ENCODE measurements around the gene CRABP1.

Gene CRABP1

DNA sequence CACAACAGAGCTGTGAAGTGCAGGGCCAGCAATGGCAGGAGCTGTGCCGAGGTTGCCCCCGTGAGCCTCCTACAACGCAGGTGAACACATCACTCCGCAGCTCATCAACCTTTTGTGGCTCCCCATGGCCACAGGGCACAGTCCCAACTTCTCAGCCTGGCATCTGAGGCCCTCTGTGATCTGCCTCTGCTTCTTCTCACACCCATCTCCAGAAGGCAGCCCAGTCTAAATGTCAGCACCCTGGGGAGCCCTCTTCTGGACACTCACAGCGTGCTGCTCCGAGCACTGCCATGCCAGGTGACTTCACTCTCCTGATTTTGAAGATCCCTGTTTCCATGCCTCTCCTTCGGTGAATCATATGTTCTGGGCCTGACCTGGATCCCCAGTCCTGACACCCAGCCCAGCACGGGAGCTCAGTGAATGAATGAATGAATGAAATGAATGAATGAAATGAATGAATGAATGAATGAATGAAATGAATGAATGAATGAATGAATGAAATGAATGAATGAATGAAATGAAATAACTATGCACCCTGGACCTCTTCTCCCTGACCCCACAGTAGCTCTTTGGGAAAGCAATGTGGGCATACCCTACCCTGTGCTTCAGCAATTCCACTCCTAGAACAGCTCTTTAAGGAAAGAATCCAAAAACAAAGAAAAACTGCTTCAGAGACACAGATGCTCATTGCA is 22.9 kb upstream of the CRABP1 start:
- DNase-seq, result no peak

- no peak for DNase-seq
Measured at GRCh38 chr15:78319588-78319987, 20.6 kb upstream of the CRABP1 start.

GRCh38 chr15:78320183-78320582 is 20.0 kb upstream of the CRABP1 start:
- DNase-seq, result no peak

- DNase-seq, result no peak
Measured at GRCh38 chr15:78321041-78321570, 19.0 kb upstream of the CRABP1 start.

DNA sequence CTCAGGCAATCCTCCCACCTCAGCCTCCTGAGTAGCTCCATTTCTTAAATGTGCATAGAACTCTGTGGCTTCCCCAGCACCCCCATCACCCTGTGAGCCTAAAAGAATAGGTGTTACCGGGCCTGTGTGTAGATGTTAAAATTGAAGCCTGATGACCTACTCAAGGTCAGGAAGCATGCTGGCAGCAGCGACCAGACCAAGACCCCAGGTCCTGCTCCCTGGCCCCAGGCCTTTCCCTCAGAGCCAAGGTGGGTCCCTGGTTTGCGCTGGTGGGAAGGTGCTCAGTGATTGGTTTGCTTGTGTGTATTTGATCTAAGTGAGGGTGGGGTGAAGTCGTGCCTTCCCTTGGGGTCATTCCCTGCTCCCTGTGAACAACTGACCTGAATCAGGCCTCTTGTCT is 18.4 kb upstream of the CRABP1 start:
- no peak for DNase-seq

DNA sequence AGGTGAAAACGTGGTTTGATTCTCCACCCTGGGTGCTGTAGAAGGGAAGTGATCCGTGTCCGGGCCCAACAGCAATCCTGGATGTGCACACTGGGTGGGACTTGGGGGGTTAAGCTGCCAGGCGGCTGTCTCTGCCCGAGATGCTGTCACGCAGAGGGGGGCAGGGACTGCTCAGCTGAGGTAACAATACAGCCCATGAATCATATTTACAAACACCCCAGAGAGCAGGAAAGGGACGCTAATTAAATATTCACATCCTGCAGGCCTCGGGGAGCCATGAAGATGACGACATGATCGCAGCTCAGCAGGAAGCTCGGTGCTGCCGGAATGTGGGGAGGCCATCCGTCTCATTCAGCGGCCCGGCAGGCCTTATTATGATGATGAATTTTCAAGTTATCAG is 17.9 kb upstream of the CRABP1 start:
- DNase-seq, result no peak

DNA sequence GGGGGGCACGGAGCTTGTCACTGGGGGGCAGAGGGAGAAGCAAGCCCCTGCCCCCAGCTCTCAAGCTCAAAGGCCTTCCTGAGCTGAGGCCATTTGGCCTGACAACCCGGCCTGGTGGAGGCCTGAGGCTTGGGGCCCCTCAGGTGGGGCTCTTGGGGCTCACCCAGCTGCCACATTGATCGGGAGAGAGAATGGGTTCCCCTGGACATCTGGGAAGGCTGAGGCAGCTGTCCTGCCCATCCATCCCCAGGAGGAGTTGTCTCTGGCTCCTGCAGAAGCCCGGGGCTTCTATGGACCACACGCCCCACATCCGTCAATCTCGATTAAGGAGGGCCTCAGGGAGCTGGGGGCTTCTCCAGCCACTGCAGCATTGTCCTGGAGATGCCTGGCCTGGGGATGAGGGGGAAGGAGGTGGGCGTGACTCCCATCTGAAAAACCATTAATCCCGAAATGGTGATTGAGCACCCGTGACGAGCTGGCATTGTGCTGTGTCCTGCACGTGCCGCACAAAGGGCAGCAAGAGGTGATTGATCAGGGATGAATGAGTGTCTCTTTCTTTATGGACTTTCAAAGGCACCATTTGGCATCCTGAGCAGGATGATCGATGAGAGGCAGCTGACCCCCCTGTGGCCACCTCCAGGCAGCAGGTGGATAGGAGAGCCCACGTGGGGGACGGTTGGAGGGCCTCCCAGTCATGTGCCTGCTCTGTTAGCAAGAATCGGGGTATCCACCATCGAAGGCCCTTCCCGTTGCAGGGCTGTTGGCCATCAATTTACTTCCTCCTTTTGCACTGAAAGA is 17.2 kb upstream of the CRABP1 start:
- no peak for DNase-seq

DNA sequence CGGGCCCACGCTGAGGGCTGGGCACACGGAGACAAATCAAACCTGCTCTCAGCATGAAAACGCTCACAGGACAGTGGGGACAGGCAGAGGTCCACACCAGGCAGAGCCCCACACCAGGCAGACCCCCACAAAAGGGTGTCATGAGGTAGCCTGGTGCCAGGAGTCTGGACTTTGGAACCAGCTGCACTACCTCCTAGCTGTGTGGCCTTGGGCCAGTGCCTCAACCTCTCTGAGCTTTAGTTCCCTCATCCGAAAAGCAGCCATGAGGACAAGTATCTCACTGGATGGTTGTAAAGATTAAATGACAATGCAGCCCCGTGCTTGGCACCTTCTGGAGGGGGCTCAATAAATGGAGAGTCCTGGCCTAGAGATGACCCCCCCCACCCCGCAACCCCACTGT is 16.5 kb upstream of the CRABP1 start:
- DNase-seq, result no peak

- no peak for DNase-seq
Measured at GRCh38 chr15:78324144-78324543, 16.0 kb upstream of the CRABP1 start.

- DNase-seq, result no peak
Measured at GRCh38 chr15:78325092-78325843, 14.9 kb upstream of the CRABP1 start.

DNA sequence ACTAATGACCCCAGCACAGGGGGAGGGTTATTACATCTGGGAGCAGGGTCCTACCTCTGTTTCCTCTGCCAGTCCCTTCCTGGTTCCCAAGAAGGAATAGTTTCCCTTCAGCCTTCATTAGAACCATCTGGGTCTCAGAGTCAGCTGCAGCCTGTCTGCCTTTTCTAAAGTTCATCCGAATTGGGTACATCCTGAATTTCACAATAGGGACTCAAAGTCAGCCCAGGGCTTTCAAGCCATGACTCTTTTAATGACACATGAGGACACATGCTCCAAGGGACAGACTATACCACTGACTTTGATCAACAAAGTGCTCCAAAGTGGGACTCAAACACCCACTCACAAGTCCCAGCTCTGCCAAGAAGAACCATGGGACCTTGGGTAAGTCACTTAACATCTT is 12.7 kb upstream of the CRABP1 start:
- DNase-seq, result no peak

DNA sequence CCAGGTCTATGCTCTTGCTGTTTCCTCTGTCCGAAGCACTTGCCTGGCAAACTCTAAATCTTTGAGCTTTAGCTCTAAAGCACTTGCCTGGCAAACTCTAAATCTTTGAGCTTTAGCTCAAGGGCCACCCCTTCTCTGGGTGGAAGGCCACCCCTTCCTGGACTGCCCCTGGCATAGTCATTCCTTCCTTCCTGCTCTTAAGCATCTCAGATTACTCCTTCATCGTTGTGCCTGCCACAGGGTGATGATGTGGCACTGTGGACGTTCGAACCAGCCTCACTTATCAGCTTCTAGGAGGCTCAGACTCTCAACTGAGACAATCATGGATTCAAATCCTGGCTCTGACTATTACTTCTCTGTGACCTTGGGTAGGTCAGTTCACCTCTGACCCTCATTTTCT is 10.5 kb upstream of the CRABP1 start:
- DNase-seq, result no peak

DNA sequence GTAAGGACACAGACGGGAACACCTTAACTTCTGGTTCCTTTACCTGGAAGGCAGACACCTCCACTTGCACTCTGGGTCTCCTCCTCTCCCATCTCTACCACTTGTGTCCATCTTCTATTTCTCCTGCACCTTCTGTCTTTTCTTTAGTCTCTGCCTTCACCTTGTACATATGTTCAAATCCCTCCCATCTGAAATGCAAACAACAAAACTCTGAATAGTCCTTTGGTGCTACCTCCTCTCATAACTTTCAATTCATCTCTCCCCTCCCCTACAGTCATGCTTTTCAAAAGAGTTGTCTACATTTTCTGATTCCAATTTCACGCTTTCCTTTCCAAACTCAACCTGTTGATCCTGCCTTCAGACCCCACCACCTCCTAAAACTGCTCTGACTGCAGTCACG is 5.3 kb upstream of the CRABP1 start:
- no peak for DNase-seq

GRCh38 chr15:78335985-78336384 is 4.2 kb upstream of the CRABP1 start:
- no peak for DNase-seq

DNA sequence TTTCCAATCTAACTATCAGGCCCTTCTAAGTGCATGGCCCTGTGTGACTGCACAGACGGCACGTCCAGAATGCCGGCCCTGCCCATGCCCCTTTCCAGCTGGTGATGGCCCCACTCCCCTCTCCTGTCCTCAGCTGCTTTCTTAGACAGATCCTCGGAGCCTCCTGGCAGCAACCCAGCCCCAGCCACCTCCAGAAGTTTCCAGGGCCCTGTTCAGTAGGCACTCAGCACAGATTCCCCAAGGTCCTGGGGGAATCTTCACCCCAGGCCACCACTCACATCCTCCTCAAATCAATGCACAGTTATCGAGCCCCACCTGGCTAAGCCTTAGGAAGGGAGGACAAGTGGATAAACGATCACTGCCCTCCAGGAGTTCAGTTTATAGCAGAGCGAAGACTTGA is 1.4 kb upstream of the CRABP1 start:
- no peak for DNase-seq

DNA sequence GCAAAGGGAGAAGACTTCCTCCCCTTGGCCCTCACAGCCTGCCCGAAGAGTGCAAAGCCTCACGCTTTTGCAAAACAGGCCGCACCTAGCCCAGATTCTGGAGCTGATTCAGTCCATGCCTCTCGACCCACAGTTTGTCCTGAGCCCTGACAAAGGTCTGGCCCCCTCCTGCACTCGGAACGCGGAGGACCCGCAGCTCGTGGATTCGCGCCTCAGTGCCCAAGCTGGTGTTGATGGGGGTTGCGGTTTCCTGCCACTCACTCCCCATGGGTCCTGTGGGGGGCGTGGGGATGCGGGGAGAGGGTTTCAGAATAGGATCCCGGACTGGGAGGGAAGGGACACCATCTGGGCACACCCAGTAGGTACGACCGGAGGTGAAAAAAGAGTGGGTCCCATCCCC is 594 bp upstream of the CRABP1 start:
- no peak for DNase-seq

GRCh38 chr15:78341057-78341987 is 1.2 kb downstream of the CRABP1 start:
- no peak for DNase-seq

DNA sequence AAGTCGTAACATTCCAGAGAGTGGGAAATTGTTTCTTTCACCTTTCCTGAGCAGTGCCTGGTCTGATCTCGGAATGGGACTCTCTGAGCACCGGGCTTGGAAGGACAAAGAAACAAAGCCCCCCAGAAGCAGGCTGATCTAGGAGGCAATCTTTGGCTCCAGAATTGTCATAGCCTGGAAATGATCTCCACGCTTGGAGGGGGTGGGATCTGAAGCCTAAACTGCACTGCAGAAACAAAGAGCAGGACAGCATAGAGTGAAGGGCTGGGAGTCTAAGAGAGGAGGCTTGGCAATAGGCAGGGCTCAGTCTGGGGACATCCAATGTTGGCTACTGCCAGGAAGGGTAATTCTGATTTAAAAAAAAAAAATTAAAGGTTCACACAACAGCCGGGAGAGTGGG is 1.9 kb downstream of the CRABP1 start:
- no peak for DNase-seq

DNA sequence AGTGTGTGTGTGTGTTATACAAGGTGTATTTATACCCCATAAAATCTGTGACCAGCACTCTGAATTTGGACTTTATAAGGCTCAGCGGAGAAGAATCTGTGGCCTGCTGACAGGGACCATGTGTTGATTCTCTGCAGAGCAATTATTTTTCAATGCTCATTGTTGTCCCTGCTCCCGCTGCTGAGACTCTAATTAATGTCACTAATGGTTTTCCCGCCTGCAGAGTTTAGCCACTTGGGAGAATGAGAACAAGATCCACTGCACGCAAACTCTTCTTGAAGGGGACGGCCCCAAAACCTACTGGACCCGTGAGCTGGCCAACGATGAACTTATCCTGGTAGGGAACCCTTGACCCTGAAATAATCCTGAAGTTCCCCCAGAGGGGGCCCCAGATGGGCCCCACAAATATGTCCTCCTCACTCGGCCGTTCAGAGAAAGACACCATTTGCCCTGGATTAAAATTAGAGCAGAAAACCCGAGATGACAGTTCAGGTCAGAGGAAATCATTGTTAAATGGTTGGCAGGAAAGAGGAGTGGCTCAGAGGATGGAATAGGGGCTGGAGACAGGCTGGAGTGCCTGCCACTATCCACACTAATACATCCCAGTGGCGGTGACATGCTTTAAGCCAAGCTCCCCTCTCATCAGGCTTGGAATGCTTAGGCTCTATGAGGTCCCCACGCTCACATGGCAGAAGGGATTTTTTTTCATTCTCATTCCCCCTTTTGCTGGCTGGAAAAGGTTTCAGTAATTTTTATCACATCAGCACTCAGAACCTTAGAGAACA is 3.3 kb downstream of the CRABP1 start:
- DNase-seq, result no peak

- no peak for DNase-seq
Measured at GRCh38 chr15:78345396-78346125, 5.4 kb downstream of the CRABP1 start.

Data from CD4-positive, alpha-beta T cell treated with Interferon gamma for 1 hour (primary cell).